ENCODE results near the gene PHC2.

PHC2 gene

GRCh38 chr1:33430692-33431593, at the start of gene PHC2:
Gene PHC2 (minus strand): TSS chr1:33431095. CDS start chr1:33375539, 55,556 bp downstream.
- H3K36me3 ChIP-seq (ENCODE audit: control insufficient read depth in 2 of 2, insufficient read depth in 1 of 2, low read length in 2 of 2) = peaks cover 0 to 3% of the 10 kb centered on the region in 2 experiments; a peak in 1 of 3 replicates
- no peaks in the 10 kb centered on the region for H3K9me3 ChIP-seq (ENCODE audit: control insufficient read depth, insufficient read depth, low read depth, low read length)
- H3K27ac ChIP-seq (ENCODE audit: extremely low read depth, low read depth, low read length) = peak within 1 kb of the TSS; percentile 69; the same call in 1 of the 2 replicates
- ChIA-PET POLR2A (no interaction called here), CTCF (interaction anchor here (0.5 to 1.6 kb wide), 4 partner anchors 16 to 41 kb away, joined by 3 to 11 read pairs (median 3); partner anchors contain the start of gene ZSCAN20)
- peak within 1 kb of the TSS; percentile 68 for H3K4me3 ChIP-seq (ENCODE audit: low read depth, low read length)
- peaks cover 12% of the 10 kb centered on the region for H3K4me1 ChIP-seq (ENCODE audit: control insufficient read depth, insufficient read depth, low read length)
- no peak for TF ChIP-seq ZBTB1 (tag by site-specific recombination; IDR thresholded peaks at IDR 0.05)
- TF ChIP-seq ZSCAN23 (tag by site-specific recombination; IDR thresholded peaks at IDR 0.05) = no peak
- no peak for TF ChIP-seq ZNF501 (tag by site-specific recombination; IDR thresholded peaks at IDR 0.05)
- 0 out of 2 replicates have a peak, but pooled peaks have one; percentile 2 for TF ChIP-seq ZBTB8A (tag by site-specific recombination; IDR thresholded peaks at IDR 0.05)
- peak; percentile 30; the same call in 1 of the 2 replicates for TF ChIP-seq SP3 (tag by site-specific recombination; IDR thresholded peaks at IDR 0.05)
- peak; percentile 41; the same call in 1 of the 2 replicates for TF ChIP-seq PATZ1 (tag by site-specific recombination; IDR thresholded peaks at IDR 0.05)
- no peak for TF ChIP-seq AEBP2 (tag by site-specific recombination; IDR thresholded peaks at IDR 0.05; ENCODE audit: borderline replicate concordance)
- no peak for TF ChIP-seq ZNF175 (tag by site-specific recombination; IDR thresholded peaks at IDR 0.05)
- TF ChIP-seq BCL11B (tag by site-specific recombination; IDR thresholded peaks at IDR 0.05; ENCODE audit: low read depth) = no peak
- no peak for TF ChIP-seq ZNF792 (tag by site-specific recombination; IDR thresholded peaks at IDR 0.05)
- no peak for TF ChIP-seq PRDM4 (tag by site-specific recombination; IDR thresholded peaks at IDR 0.05)
- TF ChIP-seq ZNF488 (tag by site-specific recombination; IDR thresholded peaks at IDR 0.05) = no peak
- no peak for TF ChIP-seq ZIC2 (tag by site-specific recombination; IDR thresholded peaks at IDR 0.05)
- no peak for TF ChIP-seq ZNF140 (tag by site-specific recombination; IDR thresholded peaks at IDR 0.05)
- peak; percentile 11; the same call in 1 of the 2 replicates for TF ChIP-seq WT1 (tag by site-specific recombination; IDR thresholded peaks at IDR 0.05)
- no peak for TF ChIP-seq ZNF76 (tag by site-specific recombination; IDR thresholded peaks at IDR 0.05; ENCODE audit: borderline replicate concordance, low read depth)
- peak; percentile 96 for TF ChIP-seq ZNF664 (tag by site-specific recombination; IDR thresholded peaks at IDR 0.05)
- TF ChIP-seq PRDM1 (tag by site-specific recombination; IDR thresholded peaks at IDR 0.05) = peak; percentile 65
- no peak for TF ChIP-seq ZNF239 (tag by site-specific recombination; IDR thresholded peaks at IDR 0.05)
- TF ChIP-seq ZNF433 (tag by site-specific recombination; IDR thresholded peaks at IDR 0.05; ENCODE audit: low read depth) = no peak
- no peak for TF ChIP-seq YY2 (tag by site-specific recombination; IDR thresholded peaks at IDR 0.05)
- no peak for TF ChIP-seq ZSCAN4 (tag by site-specific recombination; IDR thresholded peaks at IDR 0.05)
- no peak for TF ChIP-seq OSR2 (tag by site-specific recombination; IDR thresholded peaks at IDR 0.05)
- TF ChIP-seq ZNF623 (tag by site-specific recombination; IDR thresholded peaks at IDR 0.05) = no peak
- no peak for TF ChIP-seq ZNF354C (tag by site-specific recombination; IDR thresholded peaks at IDR 0.05; ENCODE audit: borderline replicate concordance, low read depth)
- no peak for TF ChIP-seq KLF1 (tag by site-specific recombination; IDR thresholded peaks at IDR 0.05)
- peak; percentile 37; the same call in 1 of the 2 replicates for TF ChIP-seq ZNF561 (tag by site-specific recombination; IDR thresholded peaks at IDR 0.05; ENCODE audit: borderline replicate concordance)
- TF ChIP-seq ZBTB17 (tag by site-specific recombination; IDR thresholded peaks at IDR 0.05) = 0 out of 2 replicates have a peak, but pooled peaks have one; percentile 19
